ENCODE results near the gene PARP12. TPM values are rescaled to one million over a fixed set of nuclear protein-coding genes. Genes with fewer than 3 reads are reported as not detected.

The PARP12 gene
- total RNA-seq, 1 donor from 2014 or later, result 37.9 TPM

DNA sequence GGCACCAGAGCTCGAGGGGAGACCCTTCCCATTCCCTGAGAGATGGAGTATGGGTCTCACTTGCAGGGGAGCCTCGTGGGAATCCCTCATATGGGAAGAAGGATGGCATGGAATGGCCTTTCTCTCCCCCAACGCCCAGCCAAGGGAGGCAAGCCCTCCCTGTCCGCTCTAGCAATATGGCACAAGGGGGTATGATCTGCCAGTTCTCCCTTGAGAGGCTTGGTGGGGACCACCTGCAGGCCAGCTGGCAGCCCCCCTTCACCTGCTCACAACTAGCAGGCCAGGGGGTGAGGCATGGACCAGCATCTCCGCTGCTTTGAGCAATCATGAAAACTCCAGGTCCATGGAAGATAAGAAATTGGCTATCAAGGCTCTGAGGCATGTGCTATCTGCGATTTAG lies 70.8 kb downstream of the PARP12 start:
- DNase-seq (ENCODE audit: low read depth), result no peak

- no peak for DNase-seq (ENCODE audit: low read depth)
These were observed 71.5 kb downstream of the PARP12 start for GRCh38 chr7:139991269-139991666.

DNA sequence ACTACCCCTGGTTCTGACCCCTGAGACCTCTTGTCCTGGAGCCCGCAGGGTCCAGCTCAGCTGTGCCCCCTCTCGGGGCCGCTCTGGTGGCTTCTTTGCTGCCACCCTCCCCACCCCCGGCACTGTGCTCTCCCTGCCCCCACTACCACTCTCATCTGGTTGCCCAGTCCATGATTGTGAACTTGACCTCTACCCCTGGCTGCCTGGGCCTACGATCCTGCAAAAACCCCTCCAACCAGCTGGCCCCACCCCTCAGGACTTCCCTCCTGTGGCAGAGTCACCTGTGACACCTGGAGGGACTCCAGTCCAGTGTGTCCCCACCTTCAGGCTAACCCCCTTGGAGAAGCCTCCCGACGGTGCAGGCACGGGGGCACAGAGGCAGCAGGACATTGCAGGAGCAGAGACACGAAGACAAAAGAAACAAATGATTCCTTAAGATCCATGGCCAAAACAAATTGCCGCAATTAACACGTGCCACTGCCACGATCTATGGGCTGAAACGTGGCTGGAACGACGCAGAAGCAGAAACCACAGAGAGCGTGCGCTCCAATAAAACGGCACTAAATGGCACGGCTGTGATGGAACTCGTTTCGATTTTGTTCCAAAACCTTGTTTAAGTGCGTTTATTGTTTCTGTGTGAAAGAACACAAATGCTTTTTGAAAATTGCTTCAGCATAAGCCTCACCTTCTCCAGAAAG lies 72.0 kb downstream of the PARP12 start:
- DNase-seq (ENCODE audit: low read depth), result no peak

DNA sequence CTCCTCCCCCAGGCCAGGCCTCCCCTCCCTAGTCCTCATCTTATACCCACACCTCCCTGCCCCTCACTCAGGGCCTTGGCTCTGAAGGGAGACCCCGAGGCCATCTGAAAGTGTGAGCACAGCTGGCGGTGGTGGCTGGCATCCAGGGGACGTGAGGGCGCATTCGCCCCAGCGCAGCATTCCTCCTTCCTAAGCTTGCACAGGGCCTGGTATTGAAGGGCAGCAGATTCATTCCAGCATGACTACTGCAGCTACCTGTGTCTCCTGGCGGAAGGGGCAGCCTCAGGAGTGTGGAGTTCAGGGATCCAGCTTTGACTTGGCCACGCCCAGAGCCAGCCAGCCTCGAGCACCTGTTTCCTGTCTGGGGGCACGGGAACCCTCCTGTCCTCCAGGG lies 72.6 kb downstream of the PARP12 start:
- DNase-seq (ENCODE audit: low read depth), result no peak

- DNase-seq (ENCODE audit: low read depth), result no peak
These were observed 73.2 kb downstream of the PARP12 start for GRCh38 chr7:139989366-139990141.

- DNase-seq (ENCODE audit: low read depth), result no peak
These were observed 74.8 kb downstream of the PARP12 start for GRCh38 chr7:139987691-139988516.

DNA sequence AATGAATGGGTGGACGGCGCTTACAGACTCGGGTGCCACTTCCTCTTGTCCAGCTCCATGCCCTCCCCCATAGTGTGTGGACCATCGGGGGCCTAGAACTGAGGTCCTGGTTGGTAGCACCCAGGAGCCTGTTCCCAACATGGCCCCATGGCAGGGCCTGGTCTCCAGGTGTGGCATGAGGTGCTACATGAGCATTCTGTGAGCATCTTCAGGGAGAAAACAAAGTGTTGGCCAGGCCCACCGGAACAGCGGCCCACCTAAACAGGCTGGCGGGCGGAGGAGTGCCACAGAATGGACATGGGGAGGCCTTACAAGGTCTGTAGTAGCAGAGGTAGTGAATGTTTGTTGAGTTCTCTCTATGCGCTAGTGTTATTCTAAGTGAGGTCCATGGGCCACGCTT lies 76.9 kb downstream of the PARP12 start:
- DNase-seq (ENCODE audit: low read depth), result no peak

DNA sequence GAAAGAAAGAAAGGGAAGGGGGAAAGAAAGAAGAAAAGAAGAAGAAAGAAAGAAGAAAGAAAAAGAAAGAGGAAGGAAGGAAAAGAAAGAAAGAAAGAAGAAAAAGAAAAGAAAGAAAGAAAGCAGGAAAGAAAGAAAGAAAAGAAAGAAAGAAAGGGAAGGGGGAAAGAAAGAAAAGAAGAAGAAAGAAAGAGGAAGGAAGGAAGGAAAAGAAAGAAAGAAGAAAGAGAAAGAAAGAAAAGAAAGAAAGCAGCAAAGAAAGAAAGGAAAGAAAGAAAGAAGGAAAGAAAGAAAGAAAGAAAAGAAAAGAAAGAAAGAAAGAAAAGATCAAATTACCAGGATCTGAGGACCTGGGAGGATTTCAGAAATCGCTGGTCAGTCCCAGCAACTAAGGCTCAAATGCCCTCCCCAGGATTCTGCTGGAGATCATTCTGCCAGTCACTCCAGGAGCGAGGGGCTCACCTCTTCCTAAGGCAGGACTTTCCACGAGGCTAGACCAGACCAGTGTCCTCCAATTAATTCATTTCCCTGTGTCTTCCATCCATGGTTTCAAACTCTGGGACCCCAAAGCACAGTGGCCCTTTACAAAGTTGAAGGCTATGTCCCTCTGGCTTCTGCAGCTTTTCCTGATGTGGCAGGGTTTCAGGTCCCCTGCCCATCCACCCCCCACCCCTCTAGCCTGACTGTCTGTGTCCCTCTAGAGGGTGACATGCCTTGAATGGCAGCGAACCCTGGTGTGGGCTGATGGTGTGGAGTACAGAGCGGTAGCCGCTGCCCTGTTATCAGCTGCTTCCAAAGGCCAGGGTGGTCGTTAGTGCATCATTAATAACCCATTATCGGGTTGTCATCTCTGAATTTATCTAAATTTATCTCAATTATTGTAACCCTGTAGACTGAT lies 77.9 kb downstream of the PARP12 start:
- no peak for DNase-seq (ENCODE audit: low read depth)

GRCh38 chr7:139982927-139983920 lies 79.5 kb downstream of the PARP12 start:
- no peak for DNase-seq (ENCODE audit: low read depth)

DNA sequence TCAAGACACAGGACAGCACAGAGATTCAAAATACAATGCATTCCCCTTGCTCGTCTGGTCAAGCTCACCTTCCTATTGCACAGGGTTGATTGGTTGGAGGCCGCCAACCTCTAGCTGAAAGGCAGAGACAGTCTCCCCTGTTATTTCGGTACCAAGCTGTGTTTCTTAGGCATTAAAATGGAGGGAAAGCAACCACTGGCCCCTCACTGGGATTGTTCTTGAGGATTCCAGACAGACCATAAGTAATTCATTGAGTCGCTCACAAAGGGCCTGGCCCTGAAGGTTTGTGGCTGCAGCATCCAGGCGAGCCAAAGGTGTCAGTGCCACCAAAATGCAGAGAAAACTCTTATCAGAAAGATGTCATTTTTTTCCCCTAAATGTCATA lies 81.2 kb downstream of the PARP12 start:
- DNase-seq (ENCODE audit: low read depth), result no peak

DNA sequence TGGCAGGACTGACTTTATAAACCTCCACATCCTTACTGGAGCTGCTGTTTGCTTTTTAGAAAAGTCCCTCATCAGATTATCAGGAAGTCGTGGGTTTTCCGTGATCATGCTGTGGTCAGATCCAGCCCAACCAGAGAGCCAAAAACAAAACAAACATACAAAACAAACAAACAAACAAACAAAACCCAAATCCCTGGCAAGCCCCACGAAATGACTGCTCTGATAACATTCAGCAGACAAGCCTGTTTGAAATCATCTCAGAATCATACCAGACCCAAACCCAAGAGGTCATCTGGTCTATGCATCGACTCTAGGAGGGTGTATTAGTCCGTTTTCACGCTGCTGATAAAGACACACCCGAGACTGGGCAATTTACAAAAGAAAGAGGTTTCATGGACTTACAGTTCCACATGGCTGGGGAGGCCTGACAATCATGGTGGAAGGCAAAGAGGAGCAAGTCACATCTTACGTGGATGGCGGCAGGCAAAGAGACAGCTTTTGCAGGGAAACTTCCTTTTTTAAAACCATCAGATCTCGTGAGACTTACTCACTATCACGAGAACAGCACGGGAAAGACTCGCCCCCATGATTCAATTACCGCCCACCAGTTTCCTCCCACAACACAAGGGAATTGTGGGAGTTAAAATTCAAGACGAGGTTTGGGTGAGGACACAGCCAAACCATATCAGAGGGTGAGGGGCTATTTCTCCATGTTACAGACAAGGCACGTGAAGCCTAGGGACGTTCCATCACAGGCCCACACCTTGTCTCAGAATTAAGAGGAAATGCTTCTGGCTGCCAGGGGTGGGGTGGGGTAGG lies 85.7 kb downstream of the PARP12 start:
- no peak for DNase-seq (ENCODE audit: low read depth)

DNA sequence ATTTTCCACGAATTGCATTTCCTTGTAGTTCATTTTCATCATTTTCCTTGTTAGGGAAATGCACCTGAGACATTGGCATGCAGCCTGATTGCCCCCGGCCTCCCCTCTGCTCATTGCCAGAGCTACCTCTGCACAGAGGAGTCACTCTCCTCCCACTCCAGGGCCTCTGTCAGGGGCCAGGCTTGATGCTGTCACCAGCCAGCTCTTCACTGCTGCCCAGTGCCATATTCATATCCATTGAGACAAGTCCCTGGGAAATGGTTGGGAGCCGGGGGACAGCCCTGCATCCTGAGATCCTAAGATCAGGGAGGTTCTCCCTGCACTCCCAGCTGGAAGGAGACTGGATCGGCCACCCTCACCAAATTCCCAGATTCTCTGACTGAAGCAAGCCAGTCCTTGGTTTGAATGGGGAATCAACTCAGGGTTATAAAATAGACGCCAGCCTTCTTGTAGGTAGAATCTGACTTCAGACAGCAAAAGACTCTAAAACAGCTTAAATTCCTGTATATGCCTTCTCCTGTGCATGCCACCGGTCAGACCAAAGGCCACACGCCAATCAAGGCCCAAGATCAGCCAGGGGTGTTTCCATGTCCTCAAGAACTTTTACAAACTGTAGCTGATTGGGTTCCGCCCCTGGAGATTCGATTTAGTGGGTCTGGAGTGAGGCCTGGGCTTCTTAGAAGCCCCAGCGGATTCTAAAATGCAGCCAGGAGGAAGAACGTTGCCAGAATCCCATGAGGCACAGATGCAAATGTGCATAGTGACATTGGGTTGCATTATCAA lies 86.5 kb downstream of the PARP12 start:
- no peak for DNase-seq (ENCODE audit: low read depth)

- no peak for DNase-seq (ENCODE audit: low read depth)
These were observed 88.5 kb downstream of the PARP12 start for GRCh38 chr7:139974179-139974811.

Other genes with a start within 250 kb of the PARP12 start
- gene TBXAS1, start 233.7 kb downstream of the PARP12 start, total RNA-seq, result 10.4 and 35.5 TPM in 2 replicates
- gene KDM7A, start 114.0 kb upstream of the PARP12 start, total RNA-seq, result 3.3 and 7.2 TPM in 2 replicates